Measurements from ENCODE around the gene PTPRN2.

- TF ChIP-seq POLR2A (IDR thresholded peaks at IDR 0.05) = no peak
- TF ChIP-seq CTCF (IDR thresholded peaks at IDR 0.05) = no peak
Measured at GRCh38 chr7:157619753-157620525, 967.7 kb downstream of the PTPRN2 start.
